Esophagus muscularis mucosa (tissue), 3 donors: ENCODE results near the gene FAM131B.

Source experiments
- POLR2A ChIP-seq: fragments of 450-650 bp; IDR thresholded peaks from one replicate; pipeline ENCODE4 v1.6.1; 2017; ENCODE audit warnings: antibody characterized with exemption, moderate library complexity, mild to moderate bottlenecking, low read depth
- TF ChIP-seq, protein P1 (sequence below), 3 experiments: fragments of 200-600 bp in 2 of 3; fragments of 450-650 bp in 1 of 3; sonication (generic) in 2 of 3; IDR thresholded peaks; one replicate each; pipeline ENCODE4 v1.5.1; 2017 to 2019; ENCODE audit warnings: antibody characterized with exemption in 3 of 3, mild to moderate bottlenecking in 2 of 3, moderate library complexity in 1 of 3

GRCh38 chr7:143334244-143334643, 28.3 kb downstream of the FAM131B start:
- TF ChIP-seq, protein P1, sequence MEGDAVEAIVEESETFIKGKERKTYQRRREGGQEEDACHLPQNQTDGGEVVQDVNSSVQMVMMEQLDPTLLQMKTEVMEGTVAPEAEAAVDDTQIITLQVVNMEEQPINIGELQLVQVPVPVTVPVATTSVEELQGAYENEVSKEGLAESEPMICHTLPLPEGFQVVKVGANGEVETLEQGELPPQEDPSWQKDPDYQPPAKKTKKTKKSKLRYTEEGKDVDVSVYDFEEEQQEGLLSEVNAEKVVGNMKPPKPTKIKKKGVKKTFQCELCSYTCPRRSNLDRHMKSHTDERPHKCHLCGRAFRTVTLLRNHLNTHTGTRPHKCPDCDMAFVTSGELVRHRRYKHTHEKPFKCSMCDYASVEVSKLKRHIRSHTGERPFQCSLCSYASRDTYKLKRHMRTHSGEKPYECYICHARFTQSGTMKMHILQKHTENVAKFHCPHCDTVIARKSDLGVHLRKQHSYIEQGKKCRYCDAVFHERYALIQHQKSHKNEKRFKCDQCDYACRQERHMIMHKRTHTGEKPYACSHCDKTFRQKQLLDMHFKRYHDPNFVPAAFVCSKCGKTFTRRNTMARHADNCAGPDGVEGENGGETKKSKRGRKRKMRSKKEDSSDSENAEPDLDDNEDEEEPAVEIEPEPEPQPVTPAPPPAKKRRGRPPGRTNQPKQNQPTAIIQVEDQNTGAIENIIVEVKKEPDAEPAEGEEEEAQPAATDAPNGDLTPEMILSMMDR (IDR thresholded peaks at IDR 0.05): no peak
- no peak for TF ChIP-seq POLR2A
